Neuronal stem cell (in vitro differentiated cells): ENCODE data around the gene AP5S1.

Experiments used
- DNase-seq: peaks from one replicate; pipeline ENCODE4 v3.0.0-alpha.2; 2013; ENCODE audit warnings: low spot score
- H2AFZ ChIP-seq: one replicate; pipeline ENCODE4 v1.6.1; 2013; ENCODE audit warnings: mild to moderate bottlenecking, low read length, inconsistent platforms
- H2AK5ac ChIP-seq: 2 replicates; pipeline ENCODE4 v1.6.1; 2013; ENCODE audit warnings: low read depth, mild to moderate bottlenecking, inconsistent platforms, low read length, moderate library complexity, mixed read lengths
- H2BK120ac ChIP-seq: 2 replicates; pipeline ENCODE4 v1.6.1; 2013; ENCODE audit warnings: low read depth, mild to moderate bottlenecking, inconsistent platforms, low read length, moderate library complexity, mixed read lengths
- H2BK12ac ChIP-seq: one replicate; pipeline ENCODE4 v1.6.1; 2013; ENCODE audit warnings: low read length, inconsistent platforms
- H2BK15ac ChIP-seq: 2 replicates; pipeline ENCODE4 v1.6.1; 2013; ENCODE audit warnings: mild to moderate bottlenecking, low read length, inconsistent platforms, mixed read lengths
- H2BK5ac ChIP-seq: one replicate; pipeline ENCODE4 v1.6.1; 2013; ENCODE audit warnings: inconsistent platforms, mild to moderate bottlenecking, low read length, moderate library complexity
- H3K14ac ChIP-seq: one replicate; pipeline ENCODE4 v1.6.1; 2013; ENCODE audit warnings: low read length, inconsistent platforms
- H3K18ac ChIP-seq: 2 replicates; pipeline ENCODE4 v1.6.1; 2013; ENCODE audit warnings: low read length, inconsistent platforms
- H3K23ac ChIP-seq: 2 replicates; pipeline ENCODE4 v1.6.1; 2013; ENCODE audit warnings: low read depth, mild to moderate bottlenecking, mixed read lengths, low read length, inconsistent platforms; ENCODE audit not compliant: poor library complexity
- H3K27ac ChIP-seq: replicated peaks from 3 replicates; pipeline ENCODE4 v1.5.1; 2013; ENCODE audit warnings: low read length, inconsistent platforms
- H3K27me3 ChIP-seq, 3 experiments: 2 replicates each; pipeline ENCODE4 v1.6.1; 2013; ENCODE audit warnings: low read length in 3 of 3, mild to moderate bottlenecking in 2 of 3, inconsistent platforms in 1 of 3, low read depth in 1 of 3, mixed read lengths in 1 of 3, moderate library complexity in 1 of 3; ENCODE audit not compliant: control insufficient read depth in 3 of 3, insufficient read depth in 3 of 3
- H3K36me3 ChIP-seq, 2 donors: replicated peaks in 1 of 2; 2 replicates each; pipeline ENCODE4 v1.6.1; 2013; ENCODE audit warnings: low read length in 2 of 2; ENCODE audit not compliant: control insufficient read depth in 2 of 2, insufficient read depth in 2 of 2
- H3K4ac ChIP-seq: 2 replicates; pipeline ENCODE4 v1.6.1; 2013; ENCODE audit warnings: inconsistent platforms, mild to moderate bottlenecking, low read length, moderate library complexity
- H3K4me1 ChIP-seq, 2 donors: 1 replicate in 1 of 2; 2 replicates in 1 of 2; pipeline ENCODE4 v1.6.1; 2013; ENCODE audit warnings: low read length in 2 of 2, low read depth in 1 of 2; ENCODE audit not compliant: control insufficient read depth in 2 of 2, insufficient read depth in 1 of 2
- H3K4me2 ChIP-seq: one replicate; pipeline ENCODE4 v1.6.1; 2013; ENCODE audit warnings: mild to moderate bottlenecking, low read length, inconsistent platforms; ENCODE audit not compliant: insufficient read depth, poor library complexity, severe bottlenecking
- H3K4me3 ChIP-seq, 2 donors: 2 replicates each; pipeline ENCODE4 v1.5.1; 2013; ENCODE audit warnings: low read length in 2 of 2, mild to moderate bottlenecking in 2 of 2, inconsistent platforms in 1 of 2, moderate library complexity in 1 of 2
- H3K79me1 ChIP-seq: one replicate; pipeline ENCODE4 v1.6.1; 2013; ENCODE audit warnings: low read depth, mild to moderate bottlenecking, inconsistent platforms, low read length, moderate library complexity
- H3K9ac ChIP-seq: one replicate; pipeline ENCODE4 v1.6.1; 2013; ENCODE audit warnings: mild to moderate bottlenecking, low read depth, low read length, inconsistent platforms; ENCODE audit not compliant: poor library complexity
- H3K9me3 ChIP-seq, 2 donors: replicated peaks in 1 of 2; 2 replicates each; pipeline versions ENCODE3 to v1.6.1; 2013; ENCODE audit warnings: low read length in 2 of 2, mild to moderate bottlenecking in 2 of 2, inconsistent platforms in 1 of 2, low read depth in 1 of 2, mixed read lengths in 1 of 2, moderate library complexity in 1 of 2; ENCODE audit not compliant: control insufficient read depth in 2 of 2, insufficient read depth in 1 of 2
- H4K8ac ChIP-seq: one replicate; pipeline ENCODE4 v1.6.1; 2013; ENCODE audit warnings: low read depth, mild to moderate bottlenecking, inconsistent platforms, low read length, moderate library complexity
- H4K91ac ChIP-seq: one replicate; pipeline ENCODE4 v1.6.1; 2013; ENCODE audit warnings: low read length, low read depth, mild to moderate bottlenecking, inconsistent platforms; ENCODE audit not compliant: poor library complexity
- WGBS, 2 donors: extraction: QIAGEN DNeasy Blood & Tissue Kit; methylation state at CpG; one replicate each; pipeline ENCODE4 v1.1.7; 2013; ENCODE audit warnings: missing lambda C conversion rate in 2 of 2, mixed read lengths in 1 of 2; ENCODE audit not compliant: insufficient read length in 2 of 2, insufficient replicate concordance in 1 of 2; ENCODE audit errors: extremely low coverage in 2 of 2; 5-methylcytosine and 5-hydroxymethylcytosine counted together

AP5S1 gene

DNA sequence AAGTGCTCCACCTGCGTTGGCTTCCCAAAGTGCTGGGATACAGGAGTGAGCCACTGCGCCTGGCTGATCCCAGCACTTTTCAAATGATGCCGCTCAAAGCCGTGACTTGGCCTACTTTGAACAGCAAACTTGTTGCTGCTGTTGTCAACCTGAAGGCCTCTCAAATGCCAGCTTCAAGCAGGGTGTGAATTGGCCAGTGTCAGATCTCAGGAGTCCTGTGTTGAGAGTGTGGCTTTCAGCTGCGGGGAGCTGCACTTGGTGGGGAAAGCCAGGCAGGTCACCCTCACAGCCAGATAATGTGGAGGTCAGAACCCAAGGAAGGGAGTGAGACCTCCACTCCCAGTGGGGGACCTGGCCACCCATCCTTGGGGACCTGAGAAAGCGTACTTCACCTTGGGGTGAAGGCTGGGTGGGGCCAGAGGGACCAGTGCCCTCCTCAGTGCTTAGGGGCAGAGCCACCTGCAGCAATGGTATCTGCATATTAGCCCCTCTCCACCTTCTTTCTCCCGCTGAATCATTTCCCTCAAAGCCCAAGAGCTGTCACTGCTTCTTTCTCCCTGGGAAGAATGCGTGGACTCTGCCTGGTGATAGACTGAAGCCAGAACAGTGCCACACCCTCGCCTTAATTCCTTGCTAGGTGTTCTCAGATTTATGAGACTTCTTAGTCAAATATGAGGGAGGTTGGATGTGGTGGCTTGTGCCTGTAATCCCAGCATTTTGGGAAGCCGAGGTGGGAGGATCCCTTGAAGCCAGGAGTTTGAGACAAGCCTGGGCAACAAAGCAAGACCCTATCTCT, 49.7 kb downstream of the AP5S1 start:
- H2BK12ac ChIP-seq: no peak overlapping the region
- no peaks in the 10 kb centered on the region for H3K79me1 ChIP-seq
- H2BK120ac ChIP-seq: no peak overlapping the region
- no peak overlapping the region for H2AK5ac ChIP-seq
- no peaks in the 10 kb centered on the region for H3K4me1 ChIP-seq
- H3K14ac ChIP-seq: peak overlapping the region; percentile 8
- no peak overlapping the region for H3K27ac ChIP-seq
- peaks cover 0 to 2% of the 10 kb centered on the region in 2 donors for H3K9me3 ChIP-seq
- no peak overlapping the region for H3K9ac ChIP-seq
- no peaks in the 10 kb centered on the region for H3K27me3 ChIP-seq
- no peak overlapping the region for H3K23ac ChIP-seq
- H3K36me3 ChIP-seq: peaks cover 30 to 83% of the 10 kb centered on the region in 2 donors
- no peak overlapping the region for H2AFZ ChIP-seq
- no peak for DNase-seq
- H3K4ac ChIP-seq: no peak overlapping the region
- peak overlapping the region in 1 of 2 donors; percentile 24 for H3K4me3 ChIP-seq
- H3K18ac ChIP-seq: peak overlapping the region; percentile 48
- H2BK15ac ChIP-seq: no peak overlapping the region
- WGBS, 2 donors: no CpG with 5 or more reads among the region's 10 CpGs
- no peak overlapping the region for H2BK5ac ChIP-seq
- no peak overlapping the region for H4K8ac ChIP-seq
- no peak overlapping the region for H3K4me2 ChIP-seq
- no peak overlapping the region for H4K91ac ChIP-seq

DNA sequence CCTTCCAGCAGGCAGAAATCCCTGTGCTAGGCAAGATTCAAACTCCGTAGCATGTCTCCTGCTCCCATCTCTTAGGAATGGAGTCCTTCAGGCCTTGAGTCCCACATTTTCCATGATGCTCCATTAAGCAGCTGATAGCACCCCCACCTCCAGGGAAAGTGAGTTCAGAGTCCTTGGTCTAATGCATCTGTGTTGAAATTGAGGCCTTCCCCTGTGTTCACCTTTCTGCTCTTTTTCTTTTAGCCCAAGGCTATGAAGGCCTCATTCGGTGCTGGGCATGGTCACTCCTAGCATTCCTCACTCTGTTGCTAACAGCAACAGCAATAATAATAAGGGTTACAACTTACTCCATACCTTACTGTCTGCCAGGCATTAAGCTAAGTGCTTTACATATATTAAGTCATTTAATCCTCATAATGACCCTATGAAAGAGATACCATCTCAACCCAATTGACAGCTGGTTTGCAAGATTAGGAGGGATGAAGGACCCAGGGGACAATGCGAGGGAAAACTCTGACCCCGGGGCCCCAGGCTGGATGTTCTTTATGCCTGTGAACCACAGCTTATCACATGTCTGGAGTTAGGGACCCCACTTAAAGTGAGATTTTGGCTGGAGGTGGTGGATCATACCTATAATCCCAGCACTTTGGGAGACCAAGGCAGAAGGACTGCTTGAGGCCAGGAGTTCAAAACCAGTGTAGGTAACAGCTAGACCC, 51.4 kb downstream of the AP5S1 start:
- Histone ChIP-seq H2BK120ac (no peak overlapping the region), H3K14ac (no peak overlapping the region), H3K18ac (no peak overlapping the region), H4K91ac (no peak overlapping the region), H3K79me1 (no peaks in the 10 kb centered on the region), H3K4me3 (no peak overlapping the region), H2BK15ac (no peak overlapping the region), H3K27me3 (no peaks in the 10 kb centered on the region), H2AFZ (no peak overlapping the region), H3K9ac (no peak overlapping the region), H4K8ac (no peak overlapping the region), H3K4me1 (no peaks in the 10 kb centered on the region), H3K36me3 (peaks cover 23 to 73% of the 10 kb centered on the region in 2 donors), H2BK5ac (no peak overlapping the region), H3K23ac (no peak overlapping the region), H3K9me3 (peaks cover 0 to 2% of the 10 kb centered on the region in 2 donors), H2BK12ac (no peak overlapping the region), H2AK5ac (no peak overlapping the region), H3K4me2 (no peak overlapping the region), H3K4ac (no peak overlapping the region), H3K27ac (no peak overlapping the region)
- no peak for DNase-seq
- WGBS, 2 donors: no CpG with 5 or more reads among the region's 4 CpGs

DNA sequence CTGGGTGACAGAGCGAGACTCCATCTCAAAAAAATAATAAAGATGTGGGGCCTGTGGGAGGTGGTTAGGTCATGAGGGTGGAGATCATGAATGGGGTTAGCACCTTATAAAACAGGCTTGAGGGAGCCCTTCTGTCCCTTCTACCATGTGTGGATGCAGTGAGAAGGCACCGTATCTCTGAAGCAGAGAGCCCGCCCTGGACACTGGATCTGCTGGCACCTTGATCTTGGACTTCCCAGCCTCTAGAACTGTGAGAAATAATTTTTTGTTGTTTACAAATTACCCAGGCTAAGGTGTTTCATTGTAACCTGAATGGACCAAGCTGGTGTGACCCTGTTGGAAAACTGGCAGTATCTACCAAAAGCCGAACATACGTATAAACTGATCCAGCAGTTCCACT, 53.2 kb downstream of the AP5S1 start:
- no peak overlapping the region for H3K18ac ChIP-seq
- no peak overlapping the region for H3K23ac ChIP-seq
- peaks cover 0 to 2% of the 10 kb centered on the region in 2 donors for H3K9me3 ChIP-seq
- H3K9ac ChIP-seq: no peak overlapping the region
- no peak overlapping the region for H3K14ac ChIP-seq
- no peak overlapping the region for H4K8ac ChIP-seq
- H3K4ac ChIP-seq: no peak overlapping the region
- no peaks in the 10 kb centered on the region for H3K79me1 ChIP-seq
- no peak for DNase-seq
- H3K4me1 ChIP-seq: no peaks in the 10 kb centered on the region
- no peak overlapping the region for H2AFZ ChIP-seq
- H2BK5ac ChIP-seq: no peak overlapping the region
- peaks cover 18 to 60% of the 10 kb centered on the region in 2 donors for H3K36me3 ChIP-seq
- no peak overlapping the region for H2BK15ac ChIP-seq
- no peak overlapping the region for H2BK12ac ChIP-seq
- no peak overlapping the region for H4K91ac ChIP-seq
- no peak overlapping the region for H3K4me3 ChIP-seq
- no peak overlapping the region for H3K27ac ChIP-seq
- no CpG with 5 or more reads among the region's 5 CpGs for WGBS, 2 donors
- H3K4me2 ChIP-seq: no peak overlapping the region
- no peak overlapping the region for H2BK120ac ChIP-seq
- no peaks in the 10 kb centered on the region for H3K27me3 ChIP-seq
- no peak overlapping the region for H2AK5ac ChIP-seq

DNA sequence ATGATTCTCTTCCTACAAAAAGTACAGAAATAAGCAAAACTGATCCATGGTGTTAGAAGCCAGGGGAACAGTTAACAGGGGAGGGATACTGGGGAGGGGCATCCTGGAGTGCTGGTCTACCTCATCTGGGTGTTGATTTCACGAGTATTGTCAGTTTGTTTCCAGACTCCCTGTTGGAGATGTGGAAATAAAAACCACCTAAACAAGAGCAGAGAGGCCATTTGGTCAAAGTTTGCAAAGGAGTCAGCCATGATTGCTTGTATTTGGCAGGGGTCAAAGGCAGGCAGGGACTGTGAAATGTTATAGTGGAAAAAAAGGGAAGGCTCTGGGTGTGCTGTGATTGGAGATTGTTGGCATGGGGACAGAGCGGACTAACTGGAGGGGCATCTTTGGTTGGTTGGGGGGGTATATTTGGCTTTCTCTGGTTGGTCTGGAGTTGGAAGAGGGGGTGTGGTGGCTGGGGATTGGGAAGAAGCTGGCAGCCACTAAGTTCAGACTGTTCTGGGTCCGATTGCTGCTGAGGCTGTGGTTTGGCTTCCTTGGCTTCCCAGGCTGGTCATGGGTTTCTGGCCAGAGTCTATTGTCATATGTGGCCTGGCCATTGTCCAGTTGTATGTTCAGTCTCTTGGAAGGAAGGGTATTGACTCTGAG, 54.0 kb downstream of the AP5S1 start:
- no peaks in the 10 kb centered on the region for H3K27me3 ChIP-seq

More for the DNA sequence above, 54.0 kb downstream of the AP5S1 start:
- Histone ChIP-seq H3K9me3 (peaks cover 0 to 2% of the 10 kb centered on the region in 2 donors), H3K18ac (no peak overlapping the region), H3K23ac (no peak overlapping the region), H3K4me3 (no peak overlapping the region), H2BK120ac (no peak overlapping the region), H3K14ac (no peak overlapping the region), H3K79me1 (no peaks in the 10 kb centered on the region), H3K4me2 (no peak overlapping the region), H3K9ac (peak overlapping the region; percentile 39), H2BK12ac (no peak overlapping the region), H2AK5ac (no peak overlapping the region), H3K4ac (no peak overlapping the region), H3K4me1 (no peaks in the 10 kb centered on the region), H4K8ac (no peak overlapping the region), H2BK15ac (no peak overlapping the region), H3K27ac (no peak overlapping the region), H4K91ac (no peak overlapping the region), H2AFZ (no peak overlapping the region), H2BK5ac (no peak overlapping the region), H3K36me3 (peaks cover 18 to 55% of the 10 kb centered on the region in 2 donors)
- no CpG with 5 or more reads among the region's 3 CpGs for WGBS, 2 donors
- no peak for DNase-seq
